Stomach smooth muscle (tissue), 2 donors: ENCODE results near the gene ZNF211.

Source experiments
- H3K27ac ChIP-seq: one replicate; pipeline ENCODE4 v1.7.0; 2013; ENCODE audit warnings: mild to moderate bottlenecking, low read length, inconsistent platforms
- H3K27me3 ChIP-seq, 2 donors: one replicate each; pipeline ENCODE4 v1.7.0; 2013; ENCODE audit warnings: low read length in 2 of 2; ENCODE audit not compliant: insufficient read depth in 2 of 2, control insufficient read depth in 1 of 2
- H3K36me3 ChIP-seq, 2 donors: one replicate each; pipeline ENCODE4 v1.7.0; 2013; ENCODE audit warnings: low read length in 2 of 2; ENCODE audit not compliant: control insufficient read depth in 2 of 2, insufficient read depth in 2 of 2
- H3K4me1 ChIP-seq: one replicate; pipeline ENCODE4 v1.7.0; 2013; ENCODE audit warnings: low read length; ENCODE audit not compliant: control insufficient read depth, insufficient read depth
- H3K4me3 ChIP-seq, 2 donors: one replicate each; pipeline ENCODE4 v1.7.0; 2013; ENCODE audit warnings: low read length in 2 of 2
- H3K9ac ChIP-seq, 2 donors: one replicate each; pipeline ENCODE4 v1.7.0; 2013; ENCODE audit warnings: low read length in 2 of 2, mild to moderate bottlenecking in 1 of 2
- H3K9me3 ChIP-seq, 2 donors: one replicate each; pipeline ENCODE4 v1.7.0; 2013; ENCODE audit warnings: low read length in 2 of 2; ENCODE audit not compliant: control insufficient read depth in 2 of 2
- donor health status: healthy.
- donor health status: Pancreatic carcinoma.

Gene ZNF211

DNA sequence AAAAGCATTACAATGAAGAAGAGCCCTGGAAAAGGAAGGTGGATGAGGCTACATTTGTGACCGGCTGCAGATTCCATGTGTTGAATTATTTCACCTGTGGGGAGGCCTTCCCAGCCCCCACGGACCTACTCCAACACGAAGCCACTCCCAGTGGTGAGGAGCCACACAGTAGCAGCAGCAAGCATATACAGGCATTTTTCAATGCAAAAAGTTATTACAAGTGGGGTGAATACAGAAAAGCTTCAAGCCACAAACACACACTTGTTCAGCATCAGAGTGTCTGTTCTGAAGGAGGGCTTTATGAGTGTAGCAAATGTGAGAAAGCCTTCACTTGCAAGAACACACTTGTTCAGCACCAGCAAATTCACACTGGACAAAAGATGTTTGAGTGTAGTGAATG, 53.8 kb downstream of the ZNF211 start:
- Histone ChIP-seq H3K27ac (no peak overlapping the region), H3K4me3 (peak overlapping the region in 1 of 2 donors; percentile 9), H3K27me3 (no peaks in the 10 kb centered on the region), H3K9me3 (peaks cover 52% of the 10 kb centered on the region in 2 donors), H3K4me1 (peaks cover 13% of the 10 kb centered on the region), H3K36me3 (peaks cover 31 to 42% of the 10 kb centered on the region in 2 donors), H3K9ac (no peak overlapping the region)

DNA sequence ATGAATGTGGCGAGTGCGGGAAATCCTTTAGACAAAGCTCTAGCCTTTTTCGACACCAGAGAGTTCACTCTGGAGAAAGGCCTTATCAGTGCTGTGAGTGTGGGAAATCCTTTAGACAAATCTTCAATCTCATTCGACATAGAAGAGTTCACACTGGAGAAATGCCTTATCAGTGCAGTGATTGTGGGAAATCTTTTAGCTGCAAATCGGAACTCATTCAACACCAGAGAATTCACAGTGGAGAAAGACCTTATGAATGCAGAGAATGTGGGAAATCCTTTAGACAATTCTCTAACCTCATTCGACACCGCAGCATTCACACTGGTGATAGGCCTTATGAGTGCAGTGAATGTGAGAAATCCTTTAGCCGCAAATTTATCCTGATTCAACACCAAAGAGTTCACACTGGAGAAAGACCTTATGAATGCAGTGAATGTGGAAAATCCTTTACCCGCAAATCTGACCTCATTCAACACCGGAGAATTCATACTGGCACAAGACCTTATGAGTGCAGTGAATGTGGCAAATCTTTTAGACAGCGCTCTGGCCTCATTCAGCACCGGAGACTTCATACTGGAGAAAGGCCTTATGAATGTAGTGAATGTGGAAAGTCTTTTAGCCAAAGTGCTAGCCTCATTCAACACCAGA, 54.5 kb downstream of the ZNF211 start:
- Histone ChIP-seq H3K9me3 (peaks cover 52% of the 10 kb centered on the region in 2 donors), H3K36me3 (peaks cover 31 to 42% of the 10 kb centered on the region in 2 donors), H3K4me1 (peaks cover 11% of the 10 kb centered on the region), H3K27me3 (no peaks in the 10 kb centered on the region), H3K27ac (no peak overlapping the region), H3K9ac (no peak overlapping the region), H3K4me3 (peak overlapping the region in 1 of 2 donors; percentile 19)

- no peak overlapping the region for H3K27ac ChIP-seq
- no peak overlapping the region for H3K9ac ChIP-seq
- peaks cover 31 to 42% of the 10 kb centered on the region in 2 donors for H3K36me3 ChIP-seq
- H3K4me3 ChIP-seq = peak overlapping the region in 1 of 2 donors; percentile 19
- peaks cover 55 to 59% of the 10 kb centered on the region in 2 donors for H3K9me3 ChIP-seq
- H3K4me1 ChIP-seq = peaks cover 4% of the 10 kb centered on the region
- H3K27me3 ChIP-seq = no peaks in the 10 kb centered on the region
These were observed 55.2 kb downstream of the ZNF211 start for GRCh38 chr19:57688011-57688763.

DNA sequence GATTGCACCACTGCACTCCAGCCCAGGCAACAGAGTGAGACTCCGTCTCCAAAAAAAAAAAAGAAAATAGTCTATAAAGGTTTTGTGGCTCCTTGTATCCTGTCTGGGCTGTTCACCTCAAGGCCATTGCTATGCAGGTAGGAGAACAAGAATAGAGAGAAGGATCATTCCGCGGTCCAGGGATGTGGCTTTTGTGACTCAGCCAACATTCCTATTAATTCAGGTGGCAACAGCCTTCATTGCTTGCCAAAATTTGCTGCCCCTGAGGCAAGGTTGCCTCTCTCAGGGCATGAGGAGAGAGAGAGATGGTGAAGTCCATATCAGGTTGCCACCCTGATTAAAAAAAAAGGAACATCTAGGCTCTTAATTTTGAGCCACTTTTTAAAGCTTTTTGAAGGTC, 56.8 kb downstream of the ZNF211 start:
- Histone ChIP-seq H3K9ac (no peak overlapping the region), H3K4me3 (no peak overlapping the region), H3K27ac (no peak overlapping the region), H3K27me3 (no peaks in the 10 kb centered on the region), H3K4me1 (no peaks in the 10 kb centered on the region), H3K9me3 (peaks cover 50% of the 10 kb centered on the region in 2 donors), H3K36me3 (peaks cover 27 to 31% of the 10 kb centered on the region in 2 donors)
